SK-N-SH (cell line): ENCODE data around the gene CLASP1.

Experiments used
- CTCF ChIP-seq: fragments of 200-600 bp; sonication (generic); IDR thresholded peaks from 2 replicates; pipeline ENCODE4 v1.6.1; 2017; ENCODE audit warnings: antibody characterized with exemption, mild to moderate bottlenecking, moderate library complexity
- NFIC ChIP-seq: IDR thresholded peaks from 2 replicates; pipeline ENCODE4 v1.4.0; 2012; ENCODE audit warnings: borderline replicate concordance
- PBX3 ChIP-seq: IDR thresholded peaks from 2 replicates; pipeline ENCODE4; 2012
- POLR2AphosphoS5 ChIP-seq: IDR thresholded peaks from 2 replicates; pipeline ENCODE4 v1.6.1; 2012; ENCODE audit warnings: low read depth, low read length
- RFX5 ChIP-seq: IDR thresholded peaks from 2 replicates; pipeline ENCODE4 v1.6.1; 2012; ENCODE audit warnings: mild to moderate bottlenecking, improper control_type of control experiment, low read length
- SMC3 ChIP-seq: IDR thresholded peaks from 2 replicates; pipeline ENCODE4 v1.6.1; 2012; ENCODE audit warnings: low read depth, low read length, improper control_type of control experiment
- USF1 ChIP-seq: IDR thresholded peaks from 2 replicates; pipeline ENCODE4 v1.4.0; 2012; ENCODE audit warnings: low read depth, borderline replicate concordance
- USF2 ChIP-seq: fragments of 150-350 bp; IDR thresholded peaks from 2 replicates; pipeline ENCODE4 v1.6.1; 2017; ENCODE audit warnings: antibody characterized with exemption, low read length, low read depth, borderline replicate concordance

GRCh38 chr2:121644715-121645114, 4.5 kb downstream of the CLASP1 start:
- TF ChIP-seq SMC3 (no peak), NFIC (no peak), USF1 (no peak), RFX5 (no peak), CTCF (no peak), PBX3 (no peak), USF2 (no peak), POLR2AphosphoS5 (no peak)
